ENCODE results near the gene HSD3B1.
"Not testable (repeated sequence)": the region's sequence is repeated elsewhere in the genome, so short reads cannot be mapped to it uniquely, and the experiment has no call there.

The HSD3B1 gene

GRCh38 chr1:119560402-119560801 lies 53.4 kb downstream of the HSD3B1 start:
- H3K4me1 ChIP-seq (ENCODE audit: insufficient read depth, low read length); H3K36me3 ChIP-seq (ENCODE audit: insufficient read depth, low read depth, low read length); H3K4me3 ChIP-seq (ENCODE audit: low read length); H3K9ac ChIP-seq (ENCODE audit: low read depth, low read length); H3K27me3 ChIP-seq (ENCODE audit: insufficient read depth, low read length); H3K9me3 ChIP-seq (ENCODE audit: insufficient read depth, low read depth, low read length); H3K27ac ChIP-seq (ENCODE audit: low read length): not testable (repeated sequence)

GRCh38 chr1:119564548-119564947 lies 57.5 kb downstream of the HSD3B1 start:
- H3K4me3 ChIP-seq (ENCODE audit: low read length) = no peak overlapping the region
- H3K9me3 ChIP-seq (ENCODE audit: insufficient read depth, low read depth, low read length) = no peaks in the 10 kb centered on the region
- no peaks in the 10 kb centered on the region for H3K36me3 ChIP-seq (ENCODE audit: insufficient read depth, low read depth, low read length)
- H3K27me3 ChIP-seq (ENCODE audit: insufficient read depth, low read length) = no peaks in the 10 kb centered on the region
- H3K27ac ChIP-seq (ENCODE audit: low read length) = no peak overlapping the region
- H3K9ac ChIP-seq (ENCODE audit: low read depth, low read length) = no peak overlapping the region
- no peaks in the 10 kb centered on the region for H3K4me1 ChIP-seq (ENCODE audit: insufficient read depth, low read length)

Measured in iPS-20b (cell line).